GM18526 (cell line): Measurements from ENCODE around the gene LRRC10B.

Source experiments
- POLR2A ChIP-seq: IDR thresholded peaks from 3 replicates; pipeline ENCODE4 v1.6.1; 2011; ENCODE audit not compliant: insufficient read length; ENCODE audit errors: extremely low read depth

Gene LRRC10B

GRCh38 chr11:61555051-61555969, 46.8 kb downstream of the LRRC10B start:
- no peak for TF ChIP-seq POLR2A

GRCh38 chr11:61555978-61556377, 47.4 kb downstream of the LRRC10B start:
- TF ChIP-seq POLR2A = no peak

GRCh38 chr11:61556621-61557020, 48.1 kb downstream of the LRRC10B start:
- no peak for TF ChIP-seq POLR2A
